RWPE1 (cell line): ENCODE measurements around the gene RRM2.
"Not testable (repeated sequence)": the region's sequence is repeated elsewhere in the genome, so short reads cannot be mapped to it uniquely, and the experiment has no call there.

Source experiments
- CTCF ChIA-PET: fragments of 350-600 bp; sonication (Branson Sonifier 250); formaldehyde crosslinking; extraction: SDS; loops from one replicate; lab custom pipeline; 2021; lab: Yijun Ruan, JAX
- POLR2A ChIA-PET: fragments of 400-600 bp; formaldehyde crosslinking; extraction: SDS; loops from one replicate; lab custom pipeline; 2020; ENCODE audit warnings: antibody characterized with exemption; ENCODE audit not compliant: low non-redundant PET; lab: Yijun Ruan, JAX
- DNase-seq: peaks from one replicate; pipeline ENCODE4 v3.0.0; 2012; ENCODE audit warnings: low spot score
- H3K27ac ChIP-seq: fragments of 450-650 bp; 2 replicates; pipeline ENCODE4 v1.5.1; 2017
- CTCF ChIP-seq: fragments of 450-650 bp; conservative IDR thresholded peaks from 2 replicates; pipeline ENCODE4 v1.5.1; 2017; ENCODE audit warnings: low read depth, mild to moderate bottlenecking

The RRM2 gene

GRCh38 chr2:10096641-10097040 is 25.9 kb upstream of the RRM2 start:
- CTCF ChIA-PET, result interaction anchor here (0.6 to 2.9 kb wide), 29 partner anchors 8 to 545 kb away, joined by 3 to 54 read pairs (median 4); partner anchors contain the start of gene CYS1
- DNase-seq, result no peak
- POLR2A ChIA-PET, result interaction anchor here (0.6 kb wide), 3 partner anchors 16 to 538 kb away, joined by 3 read pairs; no protein-coding TSS in a partner anchor
- no peak for TF ChIP-seq CTCF
- peak overlapping the region; percentile 59 for H3K27ac ChIP-seq

DNA sequence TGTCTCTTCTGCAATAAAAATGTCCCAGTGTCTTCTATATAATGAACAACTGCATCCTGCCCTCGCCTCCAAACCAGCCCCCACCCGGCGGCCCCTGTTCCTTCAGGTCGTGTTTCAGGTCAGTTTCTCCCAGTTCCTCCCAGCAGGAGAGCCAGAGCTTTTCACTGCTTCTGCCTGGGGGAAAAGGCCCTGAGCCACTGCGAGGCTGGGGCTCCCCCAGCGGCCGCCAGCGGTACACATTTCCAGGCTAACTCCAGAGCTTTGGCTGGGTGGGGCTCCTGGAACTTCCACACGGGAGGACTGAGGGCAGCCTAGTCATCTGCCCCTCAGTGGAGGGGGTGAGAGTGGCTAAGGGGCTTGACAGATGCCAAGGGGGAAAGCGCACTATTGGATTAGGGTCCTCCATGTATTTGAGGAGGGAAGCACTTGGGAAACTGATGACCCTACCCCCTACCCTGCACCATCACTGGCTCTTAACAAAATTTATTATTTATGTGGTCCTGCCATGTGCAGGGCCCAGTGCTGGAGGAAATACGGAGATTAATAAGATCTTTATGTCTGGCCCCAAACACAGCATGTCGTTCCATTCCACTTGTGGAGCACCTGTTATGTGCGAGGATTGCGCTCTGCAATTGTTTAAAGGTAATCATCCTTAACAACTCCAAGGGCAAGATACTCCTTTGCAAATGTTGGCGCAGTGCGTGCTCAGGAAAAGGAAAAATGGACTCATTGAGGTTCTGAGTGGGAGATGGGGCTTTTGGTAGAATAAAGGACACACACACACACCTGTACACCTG is 25.0 kb upstream of the RRM2 start:
- peak; percentile 96 for TF ChIP-seq CTCF
- ChIA-PET CTCF (interaction anchor here (0.5 to 2.9 kb wide), 28 partner anchors 9 to 533 kb away, joined by 3 to 54 read pairs (median 4); partner anchors contain the start of gene CYS1), POLR2A (interaction anchor here (0.6 kb wide), 3 partner anchors 15 to 539 kb away, joined by 3 read pairs; no protein-coding TSS in a partner anchor)
- peak overlapping the region; percentile 59 for H3K27ac ChIP-seq
- peak; percentile 88 for DNase-seq

GRCh38 chr2:10101491-10101890 is 21.0 kb upstream of the RRM2 start:
- no peak for TF ChIP-seq CTCF
- no peak for DNase-seq
- POLR2A ChIA-PET, result interaction anchor here (0.6 kb wide), 1 partner anchor 72 kb away, joined by 3 read pairs; no protein-coding TSS in a partner anchor
- no peak overlapping the region for H3K27ac ChIP-seq
- CTCF ChIA-PET, result interaction anchor here (0.5 to 1.6 kb wide), 3 partner anchors 29 to 692 kb away, joined by 3 to 7 read pairs (median 3); no protein-coding TSS in a partner anchor

DNA sequence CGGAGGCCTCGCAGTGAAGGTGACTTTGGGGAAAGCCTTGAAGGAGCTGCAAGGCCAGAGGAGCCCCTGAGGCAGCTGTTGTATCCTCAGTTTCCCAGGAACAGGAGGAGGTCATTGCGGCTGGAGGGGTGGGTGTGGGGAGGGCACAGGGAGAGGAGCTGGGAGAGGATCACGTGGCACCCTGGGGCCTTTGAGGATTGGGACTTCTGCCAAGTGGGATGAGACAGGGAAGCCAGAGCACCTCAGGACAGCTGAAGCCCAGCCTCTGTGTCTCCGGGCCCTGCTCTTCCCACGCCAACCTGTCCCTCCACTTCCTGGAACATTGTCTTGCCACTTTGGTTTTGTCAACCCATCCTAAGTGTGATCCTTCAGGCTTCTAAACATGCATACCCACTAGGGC is 19.4 kb upstream of the RRM2 start:
- CTCF ChIA-PET, result interaction anchor here (0.5 kb wide), 1 partner anchor 195 kb away, joined by 4 read pairs; no protein-coding TSS in a partner anchor
- no peak for DNase-seq
- POLR2A ChIA-PET, result no interaction called here
- no peak for TF ChIP-seq CTCF
- no peak overlapping the region for H3K27ac ChIP-seq

GRCh38 chr2:10104906-10105305 is 17.6 kb upstream of the RRM2 start:
- POLR2A ChIA-PET, H3K27ac ChIP-seq, DNase-seq: not testable (repeated sequence)
- CTCF ChIA-PET, result interaction anchor here (0.6 kb wide), 1 partner anchor 285 kb away, joined by 4 read pairs; no protein-coding TSS in a partner anchor

DNA sequence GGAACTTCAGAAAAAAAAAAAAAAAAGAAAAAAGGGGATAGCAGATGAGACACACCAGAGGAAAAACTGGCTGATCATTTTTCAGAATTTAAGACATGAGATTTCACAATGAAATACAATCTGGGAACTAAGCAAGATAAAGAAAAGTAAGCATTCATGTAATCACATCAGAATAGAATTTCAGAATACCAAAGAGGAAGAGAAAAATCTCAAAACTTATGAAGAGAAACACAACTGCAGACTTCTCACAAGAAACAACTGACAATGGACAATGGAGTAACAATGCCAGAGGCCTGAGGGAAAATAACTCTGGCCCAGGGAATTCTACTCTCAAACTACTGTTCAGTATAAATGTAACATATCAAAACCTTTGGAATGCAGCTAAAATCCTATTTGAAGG is 13.2 kb upstream of the RRM2 start:
- POLR2A ChIA-PET, result no interaction called here
- CTCF ChIA-PET, result interaction anchor here (0.7 kb wide), 1 partner anchor 10 kb away, joined by 3 read pairs; no protein-coding TSS in a partner anchor
- DNase-seq, result no peak
- no peak overlapping the region for H3K27ac ChIP-seq
- TF ChIP-seq CTCF, result no peak
